HAP-1 (cell line): ENCODE results near the gene TASP1.
"Not testable (repeated sequence)": the region's sequence is repeated elsewhere in the genome, so short reads cannot be mapped to it uniquely, and the experiment has no call there.

Experiments
- DNase-seq, 2 experiments: peaks; one replicate each; pipeline ENCODE4 v3.0.0-alpha.2; 2016 to 2020; ENCODE audit warnings: low spot score in 2 of 2
- H3K27me3 ChIP-seq: fragments of 250-450 bp; sonication (Bioruptor Pico); 2 replicates; pipeline ENCODE4 v1.5.1; 2020; ENCODE audit warnings: low read depth, mild to moderate bottlenecking, moderate library complexity
- H3K36me3 ChIP-seq: fragments of 250-450 bp; sonication (Bioruptor Pico); replicated peaks from 2 replicates; pipeline ENCODE4 v1.5.1; 2020; ENCODE audit warnings: mild to moderate bottlenecking
- H3K4me1 ChIP-seq: fragments of 250-450 bp; sonication (Bioruptor Pico); 2 replicates; pipeline ENCODE4 v1.5.1; 2020; ENCODE audit warnings: mild to moderate bottlenecking
- H3K4me3 ChIP-seq: fragments of 250-450 bp; sonication (Bioruptor Pico); 2 replicates; pipeline ENCODE4 v1.5.1; 2020; ENCODE audit warnings: mild to moderate bottlenecking, moderate library complexity
- H3K9me3 ChIP-seq: fragments of 250-450 bp; sonication (Bioruptor Pico); 2 replicates; pipeline ENCODE4 v1.5.1; 2020; ENCODE audit warnings: mild to moderate bottlenecking, moderate library complexity
- in situ Hi-C: fragments of 300-500 bp; cut with MboI; formaldehyde crosslinking; loops from 3 replicates; pipeline ENCODE4 v1.14.3; 2020; ENCODE audit warnings: low sequenced_read_pairs, inconsistent platforms, mixed read lengths

TASP1 gene

GRCh38 chr20:13626724-13627123, 12.0 kb downstream of the TASP1 start:
- Histone ChIP-seq H3K4me3 (no peak overlapping the region), H3K27me3 (no peaks in the 10 kb centered on the region), H3K36me3 (peaks cover 8% of the 10 kb centered on the region; the same call in 1 of the 2 replicates), H3K9me3 (no peaks in the 10 kb centered on the region), H3K4me1 (peaks cover 14% of the 10 kb centered on the region)
- in situ Hi-C loops = no loop called here
- peak; percentile 22 to 79 for DNase-seq

DNA sequence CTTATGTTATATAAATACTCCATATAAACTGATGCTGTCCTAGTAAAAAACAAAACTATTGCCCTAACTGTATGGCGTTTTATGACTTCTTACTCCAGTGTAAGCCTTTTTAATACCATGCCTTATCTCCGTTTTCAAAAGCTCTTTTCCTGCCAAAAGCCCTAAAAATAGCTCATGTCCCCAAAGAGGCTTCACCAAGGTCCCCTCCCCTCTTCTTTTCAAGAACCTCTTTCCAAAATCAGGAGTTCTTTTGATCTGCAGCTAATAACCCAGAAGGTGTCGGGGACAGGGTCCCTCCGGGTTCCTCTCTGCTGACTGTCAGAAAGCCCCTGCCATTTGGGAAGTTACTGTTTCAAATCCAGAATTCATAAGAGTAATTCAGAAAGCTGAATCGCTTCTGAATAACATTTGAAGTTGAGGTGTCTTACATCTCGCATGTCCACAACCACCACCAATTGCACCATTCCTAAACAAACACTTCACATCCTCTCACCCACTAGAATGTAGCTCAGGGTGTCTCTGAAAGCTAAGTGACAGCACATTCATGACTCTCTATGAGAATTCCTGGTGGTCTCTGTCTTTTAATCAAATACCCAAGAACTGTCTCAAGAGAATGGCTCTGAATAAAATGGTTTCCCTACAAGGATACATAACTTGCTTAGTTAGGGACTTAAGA, 13.3 kb downstream of the TASP1 start:
- no peaks in the 10 kb centered on the region for H3K9me3 ChIP-seq
- in situ Hi-C loops = no loop called here
- H3K4me1 ChIP-seq = peaks cover 14% of the 10 kb centered on the region
- no peaks in the 10 kb centered on the region for H3K27me3 ChIP-seq
- DNase-seq = no peak
- H3K36me3 ChIP-seq = peaks cover 8% of the 10 kb centered on the region; the same call in 1 of the 2 replicates
- H3K4me3 ChIP-seq = no peak overlapping the region

DNA sequence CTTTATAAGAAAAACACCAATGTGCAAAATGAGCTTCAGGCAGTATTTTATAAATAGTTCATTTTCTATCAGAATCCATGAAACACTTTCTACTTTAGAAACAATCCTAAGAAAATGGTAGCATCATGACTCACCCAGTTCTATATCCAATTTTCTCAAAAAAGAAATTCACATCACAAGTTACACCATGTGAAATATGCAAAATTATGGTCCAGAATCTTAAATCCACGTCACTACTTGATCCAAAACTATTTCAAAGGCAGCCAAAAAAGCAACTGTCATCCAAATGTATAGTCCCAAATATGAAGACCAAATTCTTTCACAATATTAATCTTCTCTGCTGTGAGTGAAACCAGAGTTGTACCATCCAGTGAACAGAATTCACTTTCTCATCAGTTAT, 19.3 kb downstream of the TASP1 start:
- in situ Hi-C loops, H3K27me3 ChIP-seq, DNase-seq, H3K9me3 ChIP-seq, H3K4me1 ChIP-seq, H3K36me3 ChIP-seq, H3K4me3 ChIP-seq: not testable (repeated sequence)

DNA sequence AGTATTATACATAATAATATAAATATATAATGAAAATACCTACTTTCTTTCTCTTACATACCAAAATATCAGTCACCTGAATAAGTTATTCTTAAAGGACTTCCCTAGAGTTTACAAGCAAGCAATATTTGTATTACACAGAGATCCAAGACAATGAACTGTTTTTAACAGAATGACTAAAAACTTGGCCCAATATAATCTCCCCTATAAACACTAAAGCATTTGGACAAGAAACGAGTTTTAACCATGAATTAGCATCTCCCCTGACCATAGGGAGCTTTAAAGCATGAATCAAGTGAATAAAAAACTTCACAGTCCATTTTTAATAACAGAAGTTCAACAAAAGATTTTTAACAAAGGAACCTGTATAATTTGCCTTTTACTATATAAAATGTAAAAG, 20.3 kb downstream of the TASP1 start:
- DNase-seq, in situ Hi-C loops, H3K36me3 ChIP-seq, H3K9me3 ChIP-seq, H3K27me3 ChIP-seq, H3K4me1 ChIP-seq, H3K4me3 ChIP-seq: not testable (repeated sequence)

DNA sequence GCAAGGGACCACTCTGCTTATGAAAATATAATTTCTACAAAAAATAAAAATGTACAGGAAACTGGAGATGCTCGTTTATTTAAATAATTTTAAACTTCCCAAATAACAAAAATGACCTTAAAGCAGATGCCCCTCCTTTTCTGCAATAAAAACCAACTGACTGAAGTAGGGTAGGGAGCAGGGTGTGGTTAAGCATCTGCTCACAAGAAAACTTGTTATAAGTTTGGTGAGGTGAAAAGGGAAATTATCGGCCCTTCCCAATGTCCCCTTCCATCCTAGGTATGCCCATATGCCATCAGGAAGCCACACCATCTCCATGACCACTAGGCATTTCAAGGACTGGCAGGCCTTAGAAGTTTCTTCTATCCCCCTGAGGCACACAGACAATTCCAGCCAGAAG, 21.1 kb downstream of the TASP1 start:
- DNase-seq, H3K27me3 ChIP-seq, H3K4me1 ChIP-seq, H3K36me3 ChIP-seq, H3K9me3 ChIP-seq, in situ Hi-C loops, H3K4me3 ChIP-seq: not testable (repeated sequence)

GRCh38 chr20:13616713-13617112, 22.0 kb downstream of the TASP1 start:
- H3K27me3 ChIP-seq, H3K9me3 ChIP-seq, H3K4me3 ChIP-seq, H3K36me3 ChIP-seq, in situ Hi-C loops, DNase-seq, H3K4me1 ChIP-seq: not testable (repeated sequence)

DNA sequence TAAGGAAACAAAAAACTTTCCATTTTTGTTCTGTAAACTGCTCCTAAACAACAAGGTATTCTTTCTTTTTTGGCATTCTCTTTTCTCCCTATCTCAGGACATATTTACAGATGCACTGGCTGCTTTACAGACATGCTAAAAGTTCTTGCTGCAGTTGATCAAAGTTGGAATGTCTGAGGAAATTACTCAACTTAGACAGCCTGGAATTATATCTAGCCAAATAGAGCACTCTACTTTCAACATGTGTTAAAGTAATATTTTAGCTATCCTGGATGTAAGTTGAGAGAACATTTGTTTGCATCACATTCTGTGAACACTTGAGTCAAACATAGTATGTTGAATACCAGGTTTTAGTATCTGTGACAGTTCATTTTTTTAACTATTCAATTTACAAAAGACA, 24.8 kb downstream of the TASP1 start:
- Histone ChIP-seq H3K9me3 (no peaks in the 10 kb centered on the region), H3K36me3 (no peaks in the 10 kb centered on the region), H3K4me1 (peaks cover 8% of the 10 kb centered on the region), H3K27me3 (no peaks in the 10 kb centered on the region), H3K4me3 (no peak overlapping the region)
- in situ Hi-C loops = no loop called here
- DNase-seq = no peak

- no peaks in the 10 kb centered on the region for H3K36me3 ChIP-seq
- in situ Hi-C loops = no loop called here
- H3K27me3 ChIP-seq = no peaks in the 10 kb centered on the region
- H3K9me3 ChIP-seq = no peaks in the 10 kb centered on the region
- no peak for DNase-seq
- no peak overlapping the region for H3K4me3 ChIP-seq
- H3K4me1 ChIP-seq = peaks cover 8% of the 10 kb centered on the region
These were observed 27.1 kb downstream of the TASP1 start for GRCh38 chr20:13611611-13612125.

DNA sequence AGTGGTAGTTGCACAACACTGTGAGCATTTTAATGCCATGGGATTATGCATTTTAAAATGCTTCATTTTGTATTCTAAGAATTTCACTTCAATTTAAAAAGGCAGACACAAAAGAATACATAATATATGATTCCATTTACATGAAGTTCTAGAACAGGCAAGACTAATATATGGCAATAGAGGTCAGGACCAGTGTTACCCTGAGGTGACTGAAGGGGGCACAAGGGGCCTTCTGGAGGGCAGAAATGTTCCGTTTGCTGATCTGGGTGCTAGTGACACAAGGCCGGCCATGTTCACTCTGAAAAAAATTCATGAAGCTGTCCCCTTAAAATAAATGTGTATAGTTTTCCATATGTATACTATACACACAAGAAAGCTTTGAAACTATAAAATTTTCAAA, 28.5 kb downstream of the TASP1 start:
- in situ Hi-C loops = no loop called here
- H3K9me3 ChIP-seq = no peaks in the 10 kb centered on the region
- H3K36me3 ChIP-seq = no peaks in the 10 kb centered on the region
- no peaks in the 10 kb centered on the region for H3K27me3 ChIP-seq
- DNase-seq = peak; percentile 26 to 48
- no peak overlapping the region for H3K4me3 ChIP-seq
- H3K4me1 ChIP-seq = peaks cover 8% of the 10 kb centered on the region

DNA sequence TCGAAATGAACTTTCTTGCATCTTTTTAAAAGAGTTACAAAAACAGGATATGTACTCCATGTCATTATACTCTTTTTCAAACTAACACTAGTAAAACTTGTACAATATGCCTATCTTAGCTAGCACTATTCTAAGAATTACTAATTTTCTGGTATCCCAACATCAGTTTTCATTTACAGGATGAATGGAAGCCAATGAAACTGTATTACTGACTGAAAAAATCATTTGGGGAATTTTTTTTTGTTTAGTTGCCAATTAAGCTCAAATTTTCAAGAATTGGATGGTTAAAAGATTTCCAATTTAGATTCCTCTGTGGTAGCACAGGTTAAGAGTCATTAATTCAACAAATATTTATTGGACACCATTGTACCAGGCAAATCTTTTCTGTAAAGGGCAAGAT, 30.7 kb downstream of the TASP1 start:
- Histone ChIP-seq H3K36me3 (no peaks in the 10 kb centered on the region), H3K4me1 (peaks cover 8% of the 10 kb centered on the region), H3K27me3 (no peaks in the 10 kb centered on the region), H3K9me3 (no peaks in the 10 kb centered on the region), H3K4me3 (no peak overlapping the region)
- no peak for DNase-seq
- in situ Hi-C loops = no loop called here

DNA sequence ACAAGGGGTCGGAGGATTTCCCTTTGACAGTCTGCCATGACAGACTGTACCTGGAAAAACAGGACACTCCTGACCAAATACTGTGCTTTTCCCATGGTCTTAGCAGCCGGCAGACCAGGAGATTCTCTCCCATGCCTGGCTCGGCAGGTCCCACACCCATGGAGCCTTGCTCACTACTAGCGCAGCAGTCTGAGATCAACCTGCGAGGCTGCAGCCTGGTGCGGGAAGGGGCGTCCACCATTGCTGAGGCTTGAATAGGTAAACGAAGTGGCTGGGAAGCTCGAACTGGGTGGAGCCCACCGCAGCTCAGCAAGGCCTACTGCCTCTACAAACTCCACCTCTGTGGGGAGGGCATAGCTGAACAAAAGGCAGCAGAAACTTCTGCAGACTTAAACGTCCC, 45.3 kb downstream of the TASP1 start:
- H3K9me3 ChIP-seq, H3K36me3 ChIP-seq, H3K27me3 ChIP-seq, in situ Hi-C loops, H3K4me1 ChIP-seq, H3K4me3 ChIP-seq, DNase-seq: not testable (repeated sequence)

- no peaks in the 10 kb centered on the region for H3K27me3 ChIP-seq
- no peak overlapping the region for H3K4me3 ChIP-seq
- DNase-seq = no peak
- no peaks in the 10 kb centered on the region for H3K4me1 ChIP-seq
- no peaks in the 10 kb centered on the region for H3K9me3 ChIP-seq
- in situ Hi-C loops = no loop called here
- no peaks in the 10 kb centered on the region for H3K36me3 ChIP-seq
These were observed 50.7 kb downstream of the TASP1 start for GRCh38 chr20:13588049-13588448.

DNA sequence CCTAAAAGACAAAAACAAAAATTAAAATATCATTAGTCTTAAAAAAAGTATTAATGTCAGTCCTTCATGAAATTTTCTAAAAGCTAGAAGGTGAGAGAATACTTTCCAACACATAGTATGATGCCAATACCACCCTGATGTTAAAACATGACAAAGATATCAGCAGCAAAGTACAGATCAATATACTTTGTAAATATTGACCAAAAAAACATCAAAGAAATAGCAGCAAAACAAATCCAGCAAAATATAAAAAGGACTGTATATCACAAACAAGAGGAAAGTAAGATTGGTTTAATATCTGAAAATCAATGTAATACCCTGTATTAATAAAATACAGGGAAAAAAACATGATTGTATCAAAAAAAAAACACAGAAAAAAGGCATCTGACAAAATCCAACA, 51.4 kb downstream of the TASP1 start:
- no peaks in the 10 kb centered on the region for H3K4me1 ChIP-seq
- H3K27me3 ChIP-seq = no peaks in the 10 kb centered on the region
- no peaks in the 10 kb centered on the region for H3K9me3 ChIP-seq
- in situ Hi-C loops = no loop called here
- H3K4me3 ChIP-seq = no peak overlapping the region
- H3K36me3 ChIP-seq = no peaks in the 10 kb centered on the region
- DNase-seq = no peak

- Histone ChIP-seq H3K36me3 (no peaks in the 10 kb centered on the region), H3K4me3 (no peak overlapping the region), H3K4me1 (no peaks in the 10 kb centered on the region), H3K27me3 (no peaks in the 10 kb centered on the region), H3K9me3 (no peaks in the 10 kb centered on the region)
- in situ Hi-C loops = no loop called here
- DNase-seq = no peak
These were observed 52.6 kb downstream of the TASP1 start for GRCh38 chr20:13586133-13586532.

DNA sequence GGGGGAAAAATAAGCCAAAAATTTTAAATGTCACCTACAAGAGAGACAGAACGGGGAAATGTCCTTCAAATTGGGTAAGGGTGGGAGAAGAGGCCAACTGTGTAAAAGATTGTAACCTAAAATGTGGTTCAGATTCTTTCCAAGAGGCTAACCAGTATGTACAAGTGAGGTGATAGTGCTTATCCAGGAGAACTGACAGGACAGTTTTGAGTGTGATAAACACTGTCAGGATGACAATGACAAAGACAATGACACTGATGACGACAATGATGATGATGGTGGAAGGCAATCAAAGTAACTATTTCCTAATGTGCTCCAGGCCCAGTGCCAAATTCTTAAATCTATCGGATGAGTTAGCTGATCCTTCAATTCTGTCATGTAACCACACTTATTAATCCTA, 57.3 kb downstream of the TASP1 start:
- peaks cover 3% of the 10 kb centered on the region for H3K36me3 ChIP-seq
- in situ Hi-C loops = no loop called here
- no peaks in the 10 kb centered on the region for H3K9me3 ChIP-seq
- no peaks in the 10 kb centered on the region for H3K27me3 ChIP-seq
- DNase-seq = no peak
- no peak overlapping the region for H3K4me3 ChIP-seq
- no peaks in the 10 kb centered on the region for H3K4me1 ChIP-seq
